ENCODE results near the gene KRT71.
A peak's percentile ranks its signal among the peaks of the same experiment; 100 is the strongest.

Gene KRT71

DNA sequence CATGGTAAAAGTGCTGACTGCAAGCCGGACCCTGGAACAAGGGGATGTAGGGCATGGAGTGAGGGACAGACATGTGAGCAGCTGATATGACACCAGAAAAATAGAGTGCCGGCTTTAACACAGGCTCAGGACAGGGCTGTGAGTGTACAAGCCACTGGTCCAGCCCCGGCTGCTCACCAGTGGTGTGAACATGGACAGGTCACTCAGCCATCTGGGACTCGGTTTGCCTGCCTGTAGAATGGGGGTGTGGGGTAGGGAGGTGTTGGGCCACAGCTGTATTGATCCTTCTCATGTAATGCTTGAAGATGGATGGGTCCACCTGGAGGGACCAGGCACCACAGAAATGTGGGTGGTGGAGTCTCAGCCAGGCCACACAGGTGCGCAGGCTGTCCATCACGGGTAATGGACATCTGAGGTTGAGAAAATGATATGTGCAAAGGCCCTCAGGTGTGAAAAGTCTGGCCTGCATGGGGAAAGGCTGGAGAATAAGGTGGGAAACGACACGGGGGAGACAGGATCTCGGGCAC, 31.3 kb upstream of the KRT71 start:
- Histone ChIP-seq H3K27ac (ENCODE audit: low read length) (no peak overlapping the region), H3K4me1 (ENCODE audit: low read length) (no peaks in the 10 kb centered on the region), H3K36me3 (replicated peaks; ENCODE audit: insufficient read depth, low read length) (no peaks in the 10 kb centered on the region), H2AFZ (ENCODE audit: low read length) (no peak overlapping the region), H3K27me3 (replicated peaks; ENCODE audit: insufficient read depth, low read length) (peaks cover 68% of the 10 kb centered on the region), H3K4me2 (ENCODE audit: low read depth, low read length) (no peak overlapping the region), H3K79me2 (ENCODE audit: low read length) (no peaks in the 10 kb centered on the region), H3K4me3 (ENCODE audit: low read length) (no peak overlapping the region), H4K20me1 (ENCODE audit: insufficient read depth, low read length) (no peaks in the 10 kb centered on the region), H3K9ac (ENCODE audit: low read length) (no peak overlapping the region), H3F3A (ENCODE audit: insufficient read depth, low read length) (no peaks in the 10 kb centered on the region), H3K9me3 (replicated peaks; ENCODE audit: insufficient read depth, low read length) (no peaks in the 10 kb centered on the region), H3K9me2 (replicated peaks; ENCODE audit: insufficient read depth, low read length) (no peaks in the 10 kb centered on the region)
- TF ChIP-seq EZH2 (optimal IDR thresholded peaks at IDR 0.05; ENCODE audit: low read depth, low read length), result no peak
- TF ChIP-seq, protein P1, sequence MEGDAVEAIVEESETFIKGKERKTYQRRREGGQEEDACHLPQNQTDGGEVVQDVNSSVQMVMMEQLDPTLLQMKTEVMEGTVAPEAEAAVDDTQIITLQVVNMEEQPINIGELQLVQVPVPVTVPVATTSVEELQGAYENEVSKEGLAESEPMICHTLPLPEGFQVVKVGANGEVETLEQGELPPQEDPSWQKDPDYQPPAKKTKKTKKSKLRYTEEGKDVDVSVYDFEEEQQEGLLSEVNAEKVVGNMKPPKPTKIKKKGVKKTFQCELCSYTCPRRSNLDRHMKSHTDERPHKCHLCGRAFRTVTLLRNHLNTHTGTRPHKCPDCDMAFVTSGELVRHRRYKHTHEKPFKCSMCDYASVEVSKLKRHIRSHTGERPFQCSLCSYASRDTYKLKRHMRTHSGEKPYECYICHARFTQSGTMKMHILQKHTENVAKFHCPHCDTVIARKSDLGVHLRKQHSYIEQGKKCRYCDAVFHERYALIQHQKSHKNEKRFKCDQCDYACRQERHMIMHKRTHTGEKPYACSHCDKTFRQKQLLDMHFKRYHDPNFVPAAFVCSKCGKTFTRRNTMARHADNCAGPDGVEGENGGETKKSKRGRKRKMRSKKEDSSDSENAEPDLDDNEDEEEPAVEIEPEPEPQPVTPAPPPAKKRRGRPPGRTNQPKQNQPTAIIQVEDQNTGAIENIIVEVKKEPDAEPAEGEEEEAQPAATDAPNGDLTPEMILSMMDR (IDR thresholded peaks at IDR 0.05; ENCODE audit: low read length), result no peak
- TF ChIP-seq EZH2phosphoT487 (IDR thresholded peaks at IDR 0.05; ENCODE audit: low read length), result no peak
- DNase-seq, result no peak

DNA sequence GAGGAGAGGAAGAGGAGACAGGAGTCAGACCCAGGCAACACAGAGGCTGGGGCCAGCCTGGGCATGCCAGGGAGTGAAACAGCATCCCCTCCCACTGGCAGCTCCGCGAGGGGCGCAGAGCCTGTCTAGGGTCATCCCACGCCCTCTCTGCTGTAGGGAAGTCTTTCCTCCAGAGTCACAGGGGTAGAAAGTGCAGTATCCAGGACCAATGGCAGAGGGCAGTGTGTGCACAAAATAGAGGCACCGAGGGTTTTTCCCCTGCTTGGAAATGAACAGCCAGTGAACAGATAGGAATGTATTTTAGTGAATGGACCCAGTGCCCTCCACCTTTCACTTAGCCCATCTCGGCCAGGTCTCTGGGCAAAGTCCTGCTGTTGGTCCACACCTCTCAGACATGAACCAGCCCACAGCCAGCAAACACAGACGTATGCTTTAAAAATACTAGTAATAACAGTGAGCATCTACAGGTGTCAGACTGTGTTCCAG, 30.1 kb upstream of the KRT71 start:
- no peaks in the 10 kb centered on the region for H4K20me1 ChIP-seq (ENCODE audit: insufficient read depth, low read length)
- TF ChIP-seq EZH2phosphoT487 (IDR thresholded peaks at IDR 0.05; ENCODE audit: low read length) (no peak), EZH2 (optimal IDR thresholded peaks at IDR 0.05; ENCODE audit: low read depth, low read length) (no peak)
- TF ChIP-seq, protein P1 (IDR thresholded peaks at IDR 0.05; ENCODE audit: low read length), result peak; percentile 53

DNA sequence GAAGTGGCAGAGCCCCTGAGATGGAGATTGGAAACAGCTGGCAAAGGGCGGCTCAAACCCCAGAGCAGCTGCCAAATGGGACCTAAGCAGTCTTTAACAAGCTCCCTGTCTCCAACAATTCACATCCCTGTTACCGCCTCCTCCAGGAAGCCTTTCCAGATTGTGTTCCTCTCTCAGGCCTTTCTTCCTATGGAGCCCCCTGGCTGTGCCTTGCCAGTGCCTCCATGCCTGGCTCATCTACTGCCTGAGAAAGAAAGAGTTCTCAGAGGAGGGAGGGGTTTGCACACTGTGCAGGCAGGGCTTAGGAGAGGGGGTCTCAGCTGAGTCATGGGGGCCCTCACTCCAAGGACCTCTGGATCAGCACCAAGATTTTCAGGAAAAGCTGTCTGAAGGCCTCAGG, 29.5 kb upstream of the KRT71 start:
- no peaks in the 10 kb centered on the region for H3K9me2 ChIP-seq (replicated peaks; ENCODE audit: insufficient read depth, low read length)
- no peak for TF ChIP-seq EZH2 (optimal IDR thresholded peaks at IDR 0.05; ENCODE audit: low read depth, low read length)
- no peak for TF ChIP-seq EZH2phosphoT487 (IDR thresholded peaks at IDR 0.05; ENCODE audit: low read length)
- TF ChIP-seq, protein P1 (IDR thresholded peaks at IDR 0.05; ENCODE audit: low read length), result no peak
- no peak overlapping the region for H3K27ac ChIP-seq (ENCODE audit: low read length)
- H3K4me3 ChIP-seq (ENCODE audit: low read length), result no peak overlapping the region
- H3K4me1 ChIP-seq (ENCODE audit: low read length), result no peaks in the 10 kb centered on the region
- H3K36me3 ChIP-seq (replicated peaks; ENCODE audit: insufficient read depth, low read length), result no peaks in the 10 kb centered on the region
- no peak overlapping the region for H3K4me2 ChIP-seq (ENCODE audit: low read depth, low read length)
- no peaks in the 10 kb centered on the region for H4K20me1 ChIP-seq (ENCODE audit: insufficient read depth, low read length)
- no peak for DNase-seq
- no peak overlapping the region for H3K9ac ChIP-seq (ENCODE audit: low read length)
- H3K9me3 ChIP-seq (replicated peaks; ENCODE audit: insufficient read depth, low read length), result no peaks in the 10 kb centered on the region
- peaks cover 75% of the 10 kb centered on the region for H3K27me3 ChIP-seq (replicated peaks; ENCODE audit: insufficient read depth, low read length)
- no peaks in the 10 kb centered on the region for H3F3A ChIP-seq (ENCODE audit: insufficient read depth, low read length)
- H2AFZ ChIP-seq (ENCODE audit: low read length), result no peak overlapping the region
- no peaks in the 10 kb centered on the region for H3K79me2 ChIP-seq (ENCODE audit: low read length)

More for the DNA sequence above, 30.1 kb upstream of the KRT71 start:
- H3F3A ChIP-seq (ENCODE audit: insufficient read depth, low read length), result no peaks in the 10 kb centered on the region
- H3K4me3 ChIP-seq (ENCODE audit: low read length), result no peak overlapping the region
- no peak overlapping the region for H3K4me2 ChIP-seq (ENCODE audit: low read depth, low read length)
- H3K4me1 ChIP-seq (ENCODE audit: low read length), result no peaks in the 10 kb centered on the region
- no peak overlapping the region for H2AFZ ChIP-seq (ENCODE audit: low read length)
- no peaks in the 10 kb centered on the region for H3K36me3 ChIP-seq (replicated peaks; ENCODE audit: insufficient read depth, low read length)
- H3K27me3 ChIP-seq (replicated peaks; ENCODE audit: insufficient read depth, low read length), result peaks cover 77% of the 10 kb centered on the region
- H3K79me2 ChIP-seq (ENCODE audit: low read length), result no peaks in the 10 kb centered on the region
- no peaks in the 10 kb centered on the region for H3K9me3 ChIP-seq (replicated peaks; ENCODE audit: insufficient read depth, low read length)
- DNase-seq, result peak; percentile 29
- H3K27ac ChIP-seq (ENCODE audit: low read length), result no peak overlapping the region
- H3K9ac ChIP-seq (ENCODE audit: low read length), result no peak overlapping the region
- H3K9me2 ChIP-seq (replicated peaks; ENCODE audit: insufficient read depth, low read length), result no peaks in the 10 kb centered on the region
